Measurements from ENCODE around the gene DNAL4. TPM values are rescaled to one million over a fixed set of nuclear protein-coding genes. Genes with fewer than 3 reads are reported as not detected.
A peak's percentile ranks its signal among the peaks of the same experiment; 100 is the strongest.

DNAL4 gene
- total RNA-seq, 1 donor, result 11.2 TPM

- no peak overlapping the region for H3K4me3 ChIP-seq (ENCODE audit: low read depth, low read length)
- TF ChIP-seq CTCF (IDR thresholded peaks at IDR 0.05; ENCODE audit: insufficient read depth, low read depth, low read length), result no peak
- peak; percentile 90 for DNase-seq (ENCODE audit: low read depth)
Measured at GRCh38 chr22:38802671-38803121, 8.8 kb upstream of the DNAL4 start.

- H3K4me3 ChIP-seq (ENCODE audit: low read depth, low read length), result no peak overlapping the region
- DNase-seq (ENCODE audit: low read depth), result peak; percentile 82
- TF ChIP-seq CTCF (IDR thresholded peaks at IDR 0.05; ENCODE audit: insufficient read depth, low read depth, low read length), result no peak
Measured at GRCh38 chr22:38799265-38800002, 5.5 kb upstream of the DNAL4 start.

DNA sequence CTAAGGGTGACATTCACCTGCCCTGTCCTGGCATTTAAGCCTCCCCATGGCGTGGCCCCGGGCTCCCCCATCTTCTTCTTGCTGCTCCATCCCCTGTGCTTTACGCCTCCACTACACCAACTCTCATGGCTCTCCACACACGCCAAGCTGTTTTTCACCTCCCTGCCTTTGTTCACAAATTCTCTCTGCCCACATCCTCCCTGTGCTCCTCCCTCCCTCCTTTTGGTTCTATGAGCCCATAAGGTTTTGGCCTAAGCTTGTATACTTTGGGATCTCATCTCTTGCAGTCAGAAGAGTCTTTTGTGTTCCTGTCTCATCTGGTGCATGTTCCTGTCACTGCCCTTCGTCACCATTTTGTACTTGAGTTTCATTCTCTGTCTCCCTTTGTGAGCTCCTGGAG, 4.6 kb upstream of the DNAL4 start:
- no peak for DNase-seq (ENCODE audit: low read depth)
- H3K4me3 ChIP-seq (ENCODE audit: low read depth, low read length), result no peak overlapping the region
- no peak for TF ChIP-seq CTCF (IDR thresholded peaks at IDR 0.05; ENCODE audit: insufficient read depth, low read depth, low read length)

DNA sequence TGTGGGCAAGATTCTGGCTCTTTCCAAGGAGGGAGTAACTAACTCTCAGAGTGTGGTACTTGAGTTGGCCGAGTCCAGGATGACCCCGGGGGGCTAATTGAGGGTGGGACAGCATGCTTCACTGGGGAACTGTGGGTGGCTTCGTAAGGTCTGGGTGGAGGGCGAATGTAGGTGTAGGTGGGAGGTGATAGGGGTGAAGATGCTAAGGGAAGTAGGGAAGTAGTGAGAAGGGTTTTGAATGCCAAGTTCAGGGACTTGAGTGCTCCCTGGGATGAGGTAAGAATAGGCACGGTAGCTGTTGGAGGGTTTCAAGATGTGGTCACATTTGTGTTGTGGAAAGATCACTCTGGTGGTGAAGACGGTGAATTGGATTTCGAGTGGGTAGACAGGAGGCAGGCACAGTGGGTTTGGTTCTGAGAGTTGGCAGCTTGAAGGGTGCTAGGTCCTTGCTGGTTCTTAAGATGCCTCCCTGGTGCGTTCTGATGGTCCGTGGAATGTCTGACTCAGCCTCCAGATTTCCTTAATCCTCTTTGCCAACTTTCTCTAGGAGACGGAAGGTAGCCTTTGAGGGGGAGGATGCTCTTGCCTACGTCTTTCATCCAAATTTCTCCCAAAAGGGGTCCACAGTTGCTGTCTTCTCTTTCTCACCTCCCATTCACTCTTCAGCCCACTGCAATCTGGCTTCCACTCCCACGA, 2.5 kb upstream of the DNAL4 start:
- no peak overlapping the region for H3K4me3 ChIP-seq (ENCODE audit: low read depth, low read length)
- TF ChIP-seq CTCF (IDR thresholded peaks at IDR 0.05; ENCODE audit: insufficient read depth, low read depth, low read length), result no peak
- DNase-seq (ENCODE audit: low read depth), result no peak

- no peak for DNase-seq (ENCODE audit: low read depth)
- TF ChIP-seq CTCF (IDR thresholded peaks at IDR 0.05; ENCODE audit: insufficient read depth, low read depth, low read length), result no peak
- H3K4me3 ChIP-seq (ENCODE audit: low read depth, low read length), result no peak overlapping the region
Measured at GRCh38 chr22:38795569-38795968, 1.6 kb upstream of the DNAL4 start.

DNA sequence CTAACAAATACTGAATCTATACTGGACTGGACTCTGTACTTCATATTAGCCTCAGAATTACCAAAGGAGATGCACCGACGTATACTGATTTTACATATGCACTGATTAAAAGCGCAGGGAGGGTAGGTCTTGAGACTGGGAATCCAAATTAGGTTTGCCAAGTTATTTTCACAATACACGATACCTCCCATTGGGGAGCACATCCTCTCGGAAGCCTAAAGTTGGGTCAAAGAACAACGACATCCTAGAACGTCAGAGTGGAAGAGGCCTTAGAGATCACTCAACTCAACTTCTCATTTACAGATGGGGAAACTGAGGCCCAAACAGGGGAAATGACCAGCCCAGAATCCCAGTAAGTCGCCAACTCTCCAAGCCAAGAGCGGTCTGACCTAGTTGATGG, 626 bp downstream of the DNAL4 start:
- no peak for DNase-seq (ENCODE audit: low read depth)
- H3K4me3 ChIP-seq (ENCODE audit: low read depth, low read length), result peak overlapping the region; percentile 91
- TF ChIP-seq CTCF (IDR thresholded peaks at IDR 0.05; ENCODE audit: insufficient read depth, low read depth, low read length), result no peak

Measured in fibroblast of villous mesenchyme (primary cell).